Retinal pigment epithelial cell (primary cell): ENCODE results near the gene FCN2.

Experiments
- DNase-seq: peaks from one replicate; pipeline ENCODE4 v3.0.0-alpha.2; 2010; ENCODE audit warnings: low read depth
- H3K4me3 ChIP-seq: 2 replicates; pipeline ENCODE4 v1.5.1; 2011; ENCODE audit warnings: mild to moderate bottlenecking, low read length, control low read depth, moderate library complexity
- TF ChIP-seq, protein P1 (sequence below): conservative IDR thresholded peaks from 2 replicates; pipeline ENCODE4 v1.5.1; 2011; ENCODE audit warnings: low read depth, low read length, control low read depth, inconsistent platforms

FCN2 gene

GRCh38 chr9:134913713-134914500 is 33.3 kb downstream of the FCN2 start:
- no peak overlapping the region for H3K4me3 ChIP-seq
- TF ChIP-seq, protein P1, sequence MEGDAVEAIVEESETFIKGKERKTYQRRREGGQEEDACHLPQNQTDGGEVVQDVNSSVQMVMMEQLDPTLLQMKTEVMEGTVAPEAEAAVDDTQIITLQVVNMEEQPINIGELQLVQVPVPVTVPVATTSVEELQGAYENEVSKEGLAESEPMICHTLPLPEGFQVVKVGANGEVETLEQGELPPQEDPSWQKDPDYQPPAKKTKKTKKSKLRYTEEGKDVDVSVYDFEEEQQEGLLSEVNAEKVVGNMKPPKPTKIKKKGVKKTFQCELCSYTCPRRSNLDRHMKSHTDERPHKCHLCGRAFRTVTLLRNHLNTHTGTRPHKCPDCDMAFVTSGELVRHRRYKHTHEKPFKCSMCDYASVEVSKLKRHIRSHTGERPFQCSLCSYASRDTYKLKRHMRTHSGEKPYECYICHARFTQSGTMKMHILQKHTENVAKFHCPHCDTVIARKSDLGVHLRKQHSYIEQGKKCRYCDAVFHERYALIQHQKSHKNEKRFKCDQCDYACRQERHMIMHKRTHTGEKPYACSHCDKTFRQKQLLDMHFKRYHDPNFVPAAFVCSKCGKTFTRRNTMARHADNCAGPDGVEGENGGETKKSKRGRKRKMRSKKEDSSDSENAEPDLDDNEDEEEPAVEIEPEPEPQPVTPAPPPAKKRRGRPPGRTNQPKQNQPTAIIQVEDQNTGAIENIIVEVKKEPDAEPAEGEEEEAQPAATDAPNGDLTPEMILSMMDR, result no peak
- no peak for DNase-seq

GRCh38 chr9:134914501-134914834 is 33.9 kb downstream of the FCN2 start:
- TF ChIP-seq, protein P1, result no peak
- H3K4me3 ChIP-seq, result no peak overlapping the region
- DNase-seq, result no peak

- no peak overlapping the region for H3K4me3 ChIP-seq
- no peak for DNase-seq
- TF ChIP-seq, protein P1, result no peak
These were observed 34.7 kb downstream of the FCN2 start for GRCh38 chr9:134915046-134915985.

GRCh38 chr9:134916161-134916665 is 35.6 kb downstream of the FCN2 start:
- H3K4me3 ChIP-seq, result no peak overlapping the region
- no peak for DNase-seq
- TF ChIP-seq, protein P1, result no peak

DNA sequence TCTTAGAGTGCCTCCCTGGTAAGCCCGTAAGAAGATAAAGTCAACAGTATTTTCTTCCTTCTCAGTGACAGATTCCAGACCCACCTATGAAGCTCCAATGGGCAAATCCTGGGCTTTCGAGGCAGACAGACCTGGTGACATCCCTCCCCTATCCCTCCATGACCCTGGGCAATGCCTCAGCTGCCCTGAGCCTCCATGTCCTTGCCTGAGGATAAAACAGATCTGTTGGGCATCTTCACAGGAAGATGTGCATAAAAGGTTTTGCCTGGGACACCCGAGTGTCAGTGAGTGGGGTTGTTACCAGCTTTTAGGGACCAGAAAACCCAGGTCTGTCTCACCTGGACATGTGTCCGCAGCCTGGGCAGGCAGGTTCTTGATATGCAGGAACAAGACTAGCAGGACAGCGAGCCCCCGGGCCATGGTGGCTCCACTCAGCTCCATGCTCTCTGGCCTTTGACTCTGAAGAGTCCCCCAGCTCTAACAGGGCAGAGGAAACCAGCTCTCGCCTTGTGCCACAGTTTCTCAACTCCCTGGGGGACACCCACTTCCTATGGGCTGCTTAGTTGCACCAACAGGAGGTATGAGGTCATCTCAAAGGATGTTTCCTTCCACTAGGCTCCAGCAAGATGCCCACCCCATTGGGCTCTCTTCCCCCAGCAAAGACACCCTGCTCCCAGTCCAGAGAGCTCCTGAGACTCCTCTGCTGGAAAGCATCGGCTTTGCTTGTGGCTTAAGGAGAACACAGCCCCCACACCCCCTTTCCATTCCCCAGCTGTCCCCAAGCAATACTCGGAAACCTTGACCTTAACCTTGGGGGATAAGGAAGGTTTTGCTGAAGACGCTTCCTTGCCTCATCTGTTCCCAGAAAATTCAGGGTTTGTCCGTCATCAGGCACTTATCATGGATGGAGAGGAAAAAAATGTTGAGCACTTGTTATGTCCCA is 37.1 kb downstream of the FCN2 start, which contains the start of gene FCN1:
Gene FCN1, minus strand, starts transcription at position 482 of the 943 bp plus-strand sequence. Its CDS starts 41 bp downstream, at position 441.
- DNase-seq, result no peak
- no peak within 1 kb of the TSS for H3K4me3 ChIP-seq
- TF ChIP-seq, protein P1, result no peak

- no peak overlapping the region for H3K4me3 ChIP-seq
- TF ChIP-seq, protein P1, result no peak
- DNase-seq, result no peak
These were observed 38.0 kb downstream of the FCN2 start for GRCh38 chr9:134918646-134919045.
